NT2/D1 (cell line): ENCODE data around the gene MUC4.
"Not testable (repeated sequence)": the region's sequence is repeated elsewhere in the genome, so short reads cannot be mapped to it uniquely, and the experiment has no call there.

ENCODE experiments used
- DNase-seq: peaks from one replicate; pipeline ENCODE4 v3.0.0-alpha.2; 2011; ENCODE audit warnings: low read depth, low spot score
- H3K27me3 ChIP-seq: 2 replicates; pipeline ENCODE4 v1.6.0; 2011; ENCODE audit warnings: mild to moderate bottlenecking; ENCODE audit not compliant: insufficient read length, insufficient read depth
- H3K36me3 ChIP-seq: 2 replicates; pipeline ENCODE4 v1.6.1; 2011; ENCODE audit warnings: mild to moderate bottlenecking, low read length, mixed read lengths; ENCODE audit not compliant: insufficient read depth, insufficient read length
- H3K4me1 ChIP-seq: 2 replicates; pipeline ENCODE4 v1.5.1; 2011; ENCODE audit not compliant: insufficient read depth, insufficient read length
- H3K4me3 ChIP-seq: 2 replicates; pipeline ENCODE4 v1.5.1; 2011; ENCODE audit warnings: low read depth; ENCODE audit not compliant: insufficient read length
- H3K9ac ChIP-seq: 2 replicates; pipeline ENCODE4 v1.6.0; 2011; ENCODE audit warnings: low read depth; ENCODE audit not compliant: insufficient read length
- H3K9me3 ChIP-seq: 2 replicates; pipeline ENCODE4 v1.5.1; 2011; ENCODE audit warnings: mild to moderate bottlenecking, low read length; ENCODE audit not compliant: insufficient read depth
- SUZ12 ChIP-seq: IDR thresholded peaks from 2 replicates; pipeline ENCODE4 v1.6.1; 2011; ENCODE audit not compliant: insufficient read length, insufficient read depth; ENCODE audit errors: extremely low read depth
- YY1 ChIP-seq: IDR thresholded peaks from 2 replicates; pipeline ENCODE4 v1.6.1; 2011; ENCODE audit not compliant: insufficient read length, insufficient read depth
- ZNF274 ChIP-seq: IDR thresholded peaks from 2 replicates; pipeline ENCODE4 v1.6.1; 2011; ENCODE audit warnings: mild to moderate bottlenecking, low read depth, low read length

MUC4 gene

GRCh38 chr3:195752066-195752465 lies 59.7 kb downstream of the MUC4 start:
- TF ChIP-seq YY1 (no peak), ZNF274 (no peak)
- no peak overlapping the region for H3K9ac ChIP-seq
- no peak for DNase-seq
- peaks cover 28% of the 10 kb centered on the region for H3K36me3 ChIP-seq
- no peak overlapping the region for H3K4me3 ChIP-seq
- H3K9me3 ChIP-seq, result no peaks in the 10 kb centered on the region; the same call in 1 of the 2 replicates
- peaks cover 5% of the 10 kb centered on the region for H3K4me1 ChIP-seq
- peaks cover 16% of the 10 kb centered on the region for H3K27me3 ChIP-seq

GRCh38 chr3:195751560-195751959 lies 60.2 kb downstream of the MUC4 start:
- H3K9ac ChIP-seq, result no peak overlapping the region
- no peak for TF ChIP-seq YY1
- TF ChIP-seq ZNF274, result no peak
- TF ChIP-seq SUZ12, result no peak
- H3K4me1 ChIP-seq, result peaks cover 2% of the 10 kb centered on the region
- H3K27me3 ChIP-seq, result peaks cover 20% of the 10 kb centered on the region
- H3K36me3 ChIP-seq, result peaks cover 32% of the 10 kb centered on the region
- no peak for DNase-seq
- H3K9me3 ChIP-seq, result no peaks in the 10 kb centered on the region; the same call in 1 of the 2 replicates
- no peak overlapping the region for H3K4me3 ChIP-seq

- Histone ChIP-seq H3K27me3 (peaks cover 23% of the 10 kb centered on the region), H3K4me1 (peaks cover 2% of the 10 kb centered on the region), H3K4me3 (no peak overlapping the region), H3K9ac (no peak overlapping the region), H3K36me3 (peaks cover 32% of the 10 kb centered on the region), H3K9me3 (no peaks in the 10 kb centered on the region; the same call in 1 of the 2 replicates)
- no peak for TF ChIP-seq SUZ12
- TF ChIP-seq ZNF274, result no peak
- no peak for TF ChIP-seq YY1
- DNase-seq, result no peak
These were observed 60.8 kb downstream of the MUC4 start for GRCh38 chr3:195750797-195751520.

GRCh38 chr3:195749101-195749500 lies 62.6 kb downstream of the MUC4 start:
- not testable (repeated sequence) for H3K4me3 ChIP-seq, H3K9me3 ChIP-seq, DNase-seq, H3K9ac ChIP-seq, H3K4me1 ChIP-seq
- peaks cover 27% of the 10 kb centered on the region for H3K36me3 ChIP-seq
- peaks cover 23% of the 10 kb centered on the region for H3K27me3 ChIP-seq

- peaks cover 27% of the 10 kb centered on the region for H3K36me3 ChIP-seq
- H3K9ac ChIP-seq, result no peak overlapping the region
- peaks cover 23% of the 10 kb centered on the region for H3K27me3 ChIP-seq
- no peak overlapping the region for H3K4me3 ChIP-seq
- H3K4me1 ChIP-seq, result no peaks in the 10 kb centered on the region
- TF ChIP-seq ZNF274, result no peak
- no peak for TF ChIP-seq YY1
- no peak for TF ChIP-seq SUZ12
- no peak for DNase-seq
- H3K9me3 ChIP-seq, result no peaks in the 10 kb centered on the region; the same call in 1 of the 2 replicates
These were observed 63.1 kb downstream of the MUC4 start for GRCh38 chr3:195748661-195749060.

GRCh38 chr3:195746751-195747150 lies 65.0 kb downstream of the MUC4 start:
- Histone ChIP-seq H3K36me3 (peaks cover 14% of the 10 kb centered on the region), H3K9me3 (no peaks in the 10 kb centered on the region; the same call in 1 of the 2 replicates), H3K27me3 (peaks cover 24% of the 10 kb centered on the region), H3K4me1 (no peaks in the 10 kb centered on the region), H3K9ac (no peak overlapping the region), H3K4me3 (no peak overlapping the region)
- TF ChIP-seq SUZ12 (no peak), ZNF274 (no peak), YY1 (no peak)
- DNase-seq, result no peak

GRCh38 chr3:195746346-195746745 lies 65.4 kb downstream of the MUC4 start:
- Histone ChIP-seq H3K27me3 (peaks cover 26% of the 10 kb centered on the region), H3K36me3 (peaks cover 10% of the 10 kb centered on the region), H3K9me3 (no peaks in the 10 kb centered on the region; the same call in 1 of the 2 replicates), H3K9ac (no peak overlapping the region), H3K4me3 (no peak overlapping the region), H3K4me1 (no peaks in the 10 kb centered on the region)
- DNase-seq, result no peak
- TF ChIP-seq SUZ12 (no peak), YY1 (no peak), ZNF274 (no peak)

- DNase-seq, result no peak
- no peak for TF ChIP-seq ZNF274
- TF ChIP-seq SUZ12, result no peak
- no peak for TF ChIP-seq YY1
- no peak overlapping the region for H3K4me3 ChIP-seq
- peaks cover 10% of the 10 kb centered on the region for H3K36me3 ChIP-seq
- H3K9ac ChIP-seq, result no peak overlapping the region
- no peaks in the 10 kb centered on the region for H3K4me1 ChIP-seq
- H3K9me3 ChIP-seq, result no peaks in the 10 kb centered on the region; the same call in 1 of the 2 replicates
- H3K27me3 ChIP-seq, result peaks cover 26% of the 10 kb centered on the region
These were observed 67.3 kb downstream of the MUC4 start for GRCh38 chr3:195744437-195744836.
